SK-N-SH treated with all-trans-retinoic acid at 6 μM for 48 hours (cell line): ENCODE data around the gene PPFIA3.

ENCODE experiments used
- BACH2 ChIP-seq: fragments of 250-450 bp; sonication (Bioruptor Pico); IDR thresholded peaks from 2 replicates; pipeline ENCODE4 v1.9.0; 2021; ENCODE audit warnings: mild to moderate bottlenecking, borderline replicate concordance
- CSDC2 ChIP-seq: fragments of 250-450 bp; sonication (Bioruptor Pico); IDR thresholded peaks from 2 replicates; pipeline ENCODE4 v1.5.0; 2020; ENCODE audit warnings: mild to moderate bottlenecking, moderate library complexity
- ESRRG ChIP-seq: fragments of 250-450 bp; sonication (Bioruptor Pico); IDR thresholded peaks from 2 replicates; pipeline ENCODE4 v1.6.1; 2021; ENCODE audit warnings: mild to moderate bottlenecking
- ZC3H10 ChIP-seq: fragments of 250-450 bp; sonication (Bioruptor Pico); IDR thresholded peaks from 2 replicates; pipeline ENCODE4 v1.5.1; 2021; ENCODE audit warnings: mild to moderate bottlenecking, moderate library complexity
- TF ChIP-seq, protein P1 (sequence below): fragments of 250-450 bp; sonication (Bioruptor Pico); IDR thresholded peaks from 2 replicates; pipeline ENCODE4 v1.5.1; 2020; ENCODE audit warnings: low read depth, mild to moderate bottlenecking, moderate library complexity

DNA sequence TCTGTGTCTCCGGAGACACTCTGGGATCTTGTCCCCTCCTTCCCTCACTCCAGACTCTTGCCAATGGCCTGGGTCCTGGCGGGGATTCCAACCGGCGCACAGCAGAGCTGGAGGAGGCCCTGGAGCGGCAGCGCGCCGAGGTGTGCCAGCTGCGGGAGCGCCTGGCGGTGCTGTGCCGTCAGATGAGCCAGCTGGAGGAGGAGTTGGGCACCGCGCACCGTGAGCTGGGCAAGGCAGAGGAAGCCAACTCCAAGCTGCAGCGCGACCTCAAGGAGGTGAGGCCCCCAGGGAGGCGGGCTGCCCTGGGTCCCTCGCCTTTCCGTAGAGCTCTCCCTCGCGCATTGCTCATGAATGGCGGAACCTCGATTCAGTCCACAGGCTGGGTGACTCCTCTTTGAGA is 11.0 kb downstream of the PPFIA3 start:
- TF ChIP-seq, protein P1, sequence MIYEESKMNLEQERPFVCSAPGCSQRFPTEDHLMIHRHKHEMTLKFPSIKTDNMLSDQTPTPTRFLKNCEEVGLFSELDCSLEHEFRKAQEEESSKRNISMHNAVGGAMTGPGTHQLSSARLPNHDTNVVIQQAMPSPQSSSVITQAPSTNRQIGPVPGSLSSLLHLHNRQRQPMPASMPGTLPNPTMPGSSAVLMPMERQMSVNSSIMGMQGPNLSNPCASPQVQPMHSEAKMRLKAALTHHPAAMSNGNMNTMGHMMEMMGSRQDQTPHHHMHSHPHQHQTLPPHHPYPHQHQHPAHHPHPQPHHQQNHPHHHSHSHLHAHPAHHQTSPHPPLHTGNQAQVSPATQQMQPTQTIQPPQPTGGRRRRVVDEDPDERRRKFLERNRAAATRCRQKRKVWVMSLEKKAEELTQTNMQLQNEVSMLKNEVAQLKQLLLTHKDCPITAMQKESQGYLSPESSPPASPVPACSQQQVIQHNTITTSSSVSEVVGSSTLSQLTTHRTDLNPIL (CRISPR knock-in tag): no peak
- TF ChIP-seq BACH2 (CRISPR knock-in tag) (no peak), ZC3H10 (CRISPR knock-in tag) (no peak), ESRRG (CRISPR knock-in tag) (no peak), CSDC2 (CRISPR knock-in tag) (no peak)
